ENCODE results near the gene GAGE2A.
"Not testable (repeated sequence)": the region's sequence is repeated elsewhere in the genome, so short reads cannot be mapped to it uniquely, and the experiment has no call there.

DNA sequence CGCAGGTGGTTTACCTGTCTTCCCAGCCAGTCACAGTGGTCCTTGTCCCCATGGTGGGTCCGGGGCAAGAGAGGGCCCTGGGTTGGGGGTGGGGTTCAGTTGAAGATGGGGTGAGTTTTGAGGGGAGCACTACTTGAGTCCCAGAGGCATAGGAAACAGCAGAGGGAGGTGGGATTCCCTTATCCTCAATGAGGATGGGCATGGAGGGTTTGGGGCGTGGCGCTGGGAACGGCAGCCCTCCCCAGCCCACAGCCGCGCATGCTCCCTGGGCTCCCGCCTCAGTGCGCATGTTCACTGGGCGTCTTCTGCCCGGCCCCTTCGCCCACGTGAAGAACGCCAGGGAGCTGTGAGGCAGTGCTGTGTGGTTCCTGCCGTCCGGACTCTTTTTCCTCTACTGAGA, 9.4 kb downstream of the GAGE2A start, which contains the start of gene GAGE1:
- TF ChIP-seq, protein P1, sequence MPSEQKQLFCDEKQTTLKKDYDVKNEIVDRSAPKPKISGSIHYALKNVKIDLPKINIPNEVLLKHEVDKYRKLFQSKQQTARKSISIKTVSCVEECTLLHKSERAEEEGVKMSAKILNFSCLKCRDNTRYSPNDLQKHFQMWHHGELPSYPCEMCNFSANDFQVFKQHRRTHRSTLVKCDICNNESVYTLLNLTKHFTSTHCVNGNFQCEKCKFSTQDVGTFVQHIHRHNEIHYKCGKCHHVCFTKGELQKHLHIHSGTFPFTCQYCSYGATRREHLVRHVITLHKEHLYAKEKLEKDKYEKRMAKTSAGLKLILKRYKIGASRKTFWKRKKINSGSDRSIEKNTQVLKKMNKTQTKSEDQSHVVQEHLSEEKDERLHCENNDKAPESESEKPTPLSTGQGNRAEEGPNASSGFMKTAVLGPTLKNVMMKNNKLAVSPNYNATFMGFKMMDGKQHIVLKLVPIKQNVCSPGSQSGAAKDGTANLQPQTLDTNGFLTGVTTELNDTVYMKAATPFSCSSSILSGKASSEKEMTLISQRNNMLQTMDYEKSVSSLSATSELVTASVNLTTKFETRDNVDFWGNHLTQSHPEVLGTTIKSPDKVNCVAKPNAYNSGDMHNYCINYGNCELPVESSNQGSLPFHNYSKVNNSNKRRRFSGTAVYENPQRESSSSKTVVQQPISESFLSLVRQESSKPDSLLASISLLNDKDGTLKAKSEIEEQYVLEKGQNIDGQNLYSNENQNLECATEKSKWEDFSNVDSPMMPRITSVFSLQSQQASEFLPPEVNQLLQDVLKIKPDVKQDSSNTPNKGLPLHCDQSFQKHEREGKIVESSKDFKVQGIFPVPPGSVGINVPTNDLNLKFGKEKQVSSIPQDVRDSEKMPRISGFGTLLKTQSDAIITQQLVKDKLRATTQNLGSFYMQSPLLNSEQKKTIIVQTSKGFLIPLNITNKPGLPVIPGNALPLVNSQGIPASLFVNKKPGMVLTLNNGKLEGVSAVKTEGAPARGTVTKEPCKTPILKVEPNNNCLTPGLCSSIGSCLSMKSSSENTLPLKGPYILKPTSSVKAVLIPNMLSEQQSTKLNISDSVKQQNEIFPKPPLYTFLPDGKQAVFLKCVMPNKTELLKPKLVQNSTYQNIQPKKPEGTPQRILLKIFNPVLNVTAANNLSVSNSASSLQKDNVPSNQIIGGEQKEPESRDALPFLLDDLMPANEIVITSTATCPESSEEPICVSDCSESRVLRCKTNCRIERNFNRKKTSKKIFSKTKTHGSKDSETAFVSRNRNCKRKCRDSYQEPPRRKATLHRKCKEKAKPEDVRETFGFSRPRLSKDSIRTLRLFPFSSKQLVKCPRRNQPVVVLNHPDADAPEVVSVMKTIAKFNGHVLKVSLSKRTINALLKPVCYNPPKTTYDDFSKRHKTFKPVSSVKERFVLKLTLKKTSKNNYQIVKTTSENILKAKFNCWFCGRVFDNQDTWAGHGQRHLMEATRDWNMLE (tag by site-specific recombination; conservative IDR thresholded peaks at IDR 0.05; ENCODE audit: low read depth), result not testable (repeated sequence)
- not testable (repeated sequence) for TF ChIP-seq KLF1 (tag by site-specific recombination; IDR thresholded peaks at IDR 0.05)
- TF ChIP-seq, protein P2, sequence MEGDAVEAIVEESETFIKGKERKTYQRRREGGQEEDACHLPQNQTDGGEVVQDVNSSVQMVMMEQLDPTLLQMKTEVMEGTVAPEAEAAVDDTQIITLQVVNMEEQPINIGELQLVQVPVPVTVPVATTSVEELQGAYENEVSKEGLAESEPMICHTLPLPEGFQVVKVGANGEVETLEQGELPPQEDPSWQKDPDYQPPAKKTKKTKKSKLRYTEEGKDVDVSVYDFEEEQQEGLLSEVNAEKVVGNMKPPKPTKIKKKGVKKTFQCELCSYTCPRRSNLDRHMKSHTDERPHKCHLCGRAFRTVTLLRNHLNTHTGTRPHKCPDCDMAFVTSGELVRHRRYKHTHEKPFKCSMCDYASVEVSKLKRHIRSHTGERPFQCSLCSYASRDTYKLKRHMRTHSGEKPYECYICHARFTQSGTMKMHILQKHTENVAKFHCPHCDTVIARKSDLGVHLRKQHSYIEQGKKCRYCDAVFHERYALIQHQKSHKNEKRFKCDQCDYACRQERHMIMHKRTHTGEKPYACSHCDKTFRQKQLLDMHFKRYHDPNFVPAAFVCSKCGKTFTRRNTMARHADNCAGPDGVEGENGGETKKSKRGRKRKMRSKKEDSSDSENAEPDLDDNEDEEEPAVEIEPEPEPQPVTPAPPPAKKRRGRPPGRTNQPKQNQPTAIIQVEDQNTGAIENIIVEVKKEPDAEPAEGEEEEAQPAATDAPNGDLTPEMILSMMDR (tag by site-specific recombination; IDR thresholded peaks at IDR 0.05), result not testable (repeated sequence)
- TF ChIP-seq, protein P3, sequence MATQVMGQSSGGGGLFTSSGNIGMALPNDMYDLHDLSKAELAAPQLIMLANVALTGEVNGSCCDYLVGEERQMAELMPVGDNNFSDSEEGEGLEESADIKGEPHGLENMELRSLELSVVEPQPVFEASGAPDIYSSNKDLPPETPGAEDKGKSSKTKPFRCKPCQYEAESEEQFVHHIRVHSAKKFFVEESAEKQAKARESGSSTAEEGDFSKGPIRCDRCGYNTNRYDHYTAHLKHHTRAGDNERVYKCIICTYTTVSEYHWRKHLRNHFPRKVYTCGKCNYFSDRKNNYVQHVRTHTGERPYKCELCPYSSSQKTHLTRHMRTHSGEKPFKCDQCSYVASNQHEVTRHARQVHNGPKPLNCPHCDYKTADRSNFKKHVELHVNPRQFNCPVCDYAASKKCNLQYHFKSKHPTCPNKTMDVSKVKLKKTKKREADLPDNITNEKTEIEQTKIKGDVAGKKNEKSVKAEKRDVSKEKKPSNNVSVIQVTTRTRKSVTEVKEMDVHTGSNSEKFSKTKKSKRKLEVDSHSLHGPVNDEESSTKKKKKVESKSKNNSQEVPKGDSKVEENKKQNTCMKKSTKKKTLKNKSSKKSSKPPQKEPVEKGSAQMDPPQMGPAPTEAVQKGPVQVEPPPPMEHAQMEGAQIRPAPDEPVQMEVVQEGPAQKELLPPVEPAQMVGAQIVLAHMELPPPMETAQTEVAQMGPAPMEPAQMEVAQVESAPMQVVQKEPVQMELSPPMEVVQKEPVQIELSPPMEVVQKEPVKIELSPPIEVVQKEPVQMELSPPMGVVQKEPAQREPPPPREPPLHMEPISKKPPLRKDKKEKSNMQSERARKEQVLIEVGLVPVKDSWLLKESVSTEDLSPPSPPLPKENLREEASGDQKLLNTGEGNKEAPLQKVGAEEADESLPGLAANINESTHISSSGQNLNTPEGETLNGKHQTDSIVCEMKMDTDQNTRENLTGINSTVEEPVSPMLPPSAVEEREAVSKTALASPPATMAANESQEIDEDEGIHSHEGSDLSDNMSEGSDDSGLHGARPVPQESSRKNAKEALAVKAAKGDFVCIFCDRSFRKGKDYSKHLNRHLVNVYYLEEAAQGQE (tag by site-specific recombination; IDR thresholded peaks at IDR 0.05), result not testable (repeated sequence)
